IPS-15b (cell line): Measurements from ENCODE around the gene PRKCSH.

Source experiments
- H3K27me3 ChIP-seq: one replicate; pipeline ENCODE4 v1.6.1; 2013; ENCODE audit warnings: low read length; ENCODE audit not compliant: control insufficient read depth, insufficient read depth
- H3K36me3 ChIP-seq: one replicate; pipeline ENCODE4 v1.6.1; 2013; ENCODE audit warnings: low read length; ENCODE audit not compliant: control insufficient read depth, insufficient read depth
- H3K4me1 ChIP-seq: one replicate; pipeline ENCODE4 v1.6.1; 2013; ENCODE audit warnings: mild to moderate bottlenecking, low read length; ENCODE audit not compliant: control insufficient read depth, insufficient read depth
- H3K4me3 ChIP-seq: one replicate; pipeline ENCODE4 v1.5.1; 2013; ENCODE audit warnings: low read depth, low read length
- H3K9ac ChIP-seq: one replicate; pipeline ENCODE4 v1.6.1; 2013; ENCODE audit warnings: low read depth, mild to moderate bottlenecking, low read length
- H3K9me3 ChIP-seq: one replicate; pipeline ENCODE4 v1.6.1; 2013; ENCODE audit warnings: mild to moderate bottlenecking, low read length; ENCODE audit not compliant: control insufficient read depth, insufficient read depth

The PRKCSH gene

GRCh38 chr19:11435057-11435832 is at the start of gene PRKCSH, which contains the start of gene ODAD3:
Gene PRKCSH, plus strand, starts transcription at chr19:11435635. Its CDS starts 483 bp downstream, at chr19:11436118.
Gene ODAD3, minus strand, starts transcription at chr19:11435121. Its CDS starts 105 bp downstream, at chr19:11435016.
- peak within 1 kb of the TSS; percentile 87 for H3K9ac ChIP-seq
- H3K4me1 ChIP-seq: peaks cover 4% of the 10 kb centered on the region
- peaks cover 19% of the 10 kb centered on the region for H3K36me3 ChIP-seq
- no peaks in the 10 kb centered on the region for H3K27me3 ChIP-seq
- peak within 1 kb of the TSS; percentile 95 for H3K4me3 ChIP-seq
- no peaks in the 10 kb centered on the region for H3K9me3 ChIP-seq

DNA sequence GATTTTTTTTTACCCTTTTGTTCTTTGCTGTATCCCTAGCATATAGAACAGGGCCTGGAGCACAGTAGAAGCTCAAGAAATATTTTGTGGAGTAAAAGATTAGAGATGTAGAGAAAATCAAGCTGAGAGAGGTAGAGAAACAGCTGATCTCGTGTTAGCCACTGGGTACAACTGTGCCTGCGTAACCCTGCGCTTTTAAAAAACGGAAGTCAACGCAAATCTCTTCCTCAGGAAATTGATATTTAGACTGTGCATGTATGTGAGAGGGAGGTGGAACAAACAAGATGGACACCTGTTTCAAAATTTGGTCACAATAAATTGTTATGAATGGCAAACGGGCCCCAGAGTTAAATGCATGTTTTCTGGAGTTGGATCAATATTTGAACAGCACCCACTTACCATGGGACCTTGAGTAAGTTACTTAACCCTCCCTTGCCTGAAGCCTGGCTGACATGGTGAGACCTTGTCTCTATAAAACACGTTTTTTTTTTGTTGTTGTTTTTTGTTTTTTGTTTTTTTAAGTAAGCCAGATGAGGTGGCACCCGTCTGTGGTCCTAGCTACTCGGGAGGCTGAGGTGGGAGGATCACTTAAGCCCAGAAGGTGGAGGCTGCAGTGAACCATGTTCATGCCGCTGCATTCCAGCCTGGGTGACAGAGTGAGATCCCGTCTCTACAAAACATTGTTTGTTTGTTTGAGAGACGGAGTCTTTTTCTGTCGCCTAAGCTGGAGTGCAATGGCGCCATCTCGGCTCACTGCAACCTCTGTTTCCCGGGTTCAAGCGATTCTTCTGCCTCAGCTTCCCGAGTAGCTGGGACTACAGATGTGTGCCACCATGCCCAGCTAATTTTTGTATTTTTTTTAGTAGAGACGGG is 48.0 kb upstream of the PRKCSH start:
- H3K27me3 ChIP-seq: no peaks in the 10 kb centered on the region
- no peak overlapping the region for H3K9ac ChIP-seq
- no peak overlapping the region for H3K4me3 ChIP-seq
- H3K36me3 ChIP-seq: no peaks in the 10 kb centered on the region
- H3K4me1 ChIP-seq: no peaks in the 10 kb centered on the region
- no peaks in the 10 kb centered on the region for H3K9me3 ChIP-seq

GRCh38 chr19:11390359-11390758 is 45.1 kb upstream of the PRKCSH start:
- H3K27me3 ChIP-seq: no peaks in the 10 kb centered on the region

DNA sequence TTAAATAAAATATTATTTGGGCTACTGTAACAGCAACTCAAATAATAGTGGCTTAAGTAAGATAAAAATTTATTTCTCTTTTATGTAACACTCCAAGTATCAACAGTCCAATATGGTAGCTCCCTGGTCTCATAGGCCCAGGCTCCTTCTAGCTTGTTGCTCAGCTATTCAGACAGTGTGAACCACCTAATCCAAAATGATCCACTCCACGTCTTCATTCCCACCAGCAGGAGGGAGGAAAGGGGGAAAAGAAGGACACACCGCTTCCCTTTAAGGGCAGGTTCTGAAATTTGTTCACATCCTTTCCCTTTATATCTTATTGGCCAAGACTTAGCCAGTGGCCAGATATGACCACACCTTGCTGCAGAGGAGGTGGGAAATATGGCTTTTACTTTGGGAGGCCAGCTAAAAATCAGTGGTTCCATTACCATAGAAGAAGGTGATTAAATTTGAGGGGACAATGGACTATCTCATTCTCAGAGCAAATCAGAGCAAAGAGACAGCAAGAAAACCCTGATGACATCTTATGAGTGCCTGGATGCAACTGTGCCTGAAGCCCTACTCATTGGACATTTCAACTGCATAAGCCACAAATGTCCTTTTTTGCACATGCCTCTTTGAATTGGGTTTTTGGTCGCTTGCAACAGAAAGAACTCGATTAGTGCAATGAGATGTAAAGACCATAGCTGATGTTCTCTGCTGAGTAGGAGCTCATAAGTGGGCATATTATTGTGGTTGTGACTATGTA is 44.3 kb upstream of the PRKCSH start:
- Histone ChIP-seq H3K36me3 (no peaks in the 10 kb centered on the region), H3K9me3 (no peaks in the 10 kb centered on the region), H3K4me1 (peaks cover 4% of the 10 kb centered on the region), H3K4me3 (no peak overlapping the region), H3K27me3 (no peaks in the 10 kb centered on the region), H3K9ac (no peak overlapping the region)

More at GRCh38 chr19:11390359-11390758, 45.1 kb upstream of the PRKCSH start:
- Histone ChIP-seq H3K4me3 (no peak overlapping the region), H3K9ac (no peak overlapping the region), H3K36me3 (no peaks in the 10 kb centered on the region), H3K9me3 (no peaks in the 10 kb centered on the region), H3K4me1 (peaks cover 3% of the 10 kb centered on the region)

DNA sequence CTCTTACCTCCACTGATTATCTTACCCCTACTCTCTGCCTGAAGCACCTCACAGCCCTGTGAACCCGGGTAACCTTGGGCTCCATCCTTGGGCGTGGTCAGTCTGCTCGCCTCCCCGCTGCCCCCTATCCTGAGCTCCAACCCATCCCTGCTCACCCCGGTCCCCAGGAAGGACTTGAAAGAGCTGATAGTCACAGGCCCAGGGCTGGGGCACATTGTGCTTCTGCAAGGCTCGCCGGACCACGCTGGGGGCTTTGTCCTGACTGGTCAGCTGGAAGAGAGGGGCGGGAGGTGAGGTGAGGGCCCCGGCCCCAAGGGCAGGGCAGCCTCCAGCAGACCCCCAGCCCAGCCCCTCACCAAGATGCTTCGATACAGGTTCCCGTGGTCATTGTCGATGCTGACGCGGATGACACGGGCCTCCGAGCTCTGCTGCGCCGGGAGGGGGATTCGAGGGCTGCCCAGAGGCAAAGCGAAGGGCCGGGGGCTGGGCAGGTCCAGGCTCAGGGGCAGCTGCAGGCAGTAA is 38.3 kb upstream of the PRKCSH start:
- peaks cover 19% of the 10 kb centered on the region for H3K36me3 ChIP-seq
- H3K4me3 ChIP-seq: no peak overlapping the region
- H3K9ac ChIP-seq: no peak overlapping the region
- H3K9me3 ChIP-seq: no peaks in the 10 kb centered on the region
- H3K4me1 ChIP-seq: peaks cover 4% of the 10 kb centered on the region
- H3K27me3 ChIP-seq: no peaks in the 10 kb centered on the region

- Histone ChIP-seq H3K9ac (no peak overlapping the region), H3K4me3 (no peak overlapping the region), H3K4me1 (peaks cover 4% of the 10 kb centered on the region), H3K9me3 (no peaks in the 10 kb centered on the region), H3K27me3 (no peaks in the 10 kb centered on the region), H3K36me3 (peaks cover 20% of the 10 kb centered on the region)
These were observed 35.8 kb upstream of the PRKCSH start for GRCh38 chr19:11399667-11400066.

GRCh38 chr19:11400798-11401197 is 34.6 kb upstream of the PRKCSH start:
- H3K9ac ChIP-seq: no peak overlapping the region
- H3K4me3 ChIP-seq: no peak overlapping the region
- H3K27me3 ChIP-seq: no peaks in the 10 kb centered on the region
- peaks cover 20% of the 10 kb centered on the region for H3K36me3 ChIP-seq
- H3K4me1 ChIP-seq: no peaks in the 10 kb centered on the region
- H3K9me3 ChIP-seq: no peaks in the 10 kb centered on the region

DNA sequence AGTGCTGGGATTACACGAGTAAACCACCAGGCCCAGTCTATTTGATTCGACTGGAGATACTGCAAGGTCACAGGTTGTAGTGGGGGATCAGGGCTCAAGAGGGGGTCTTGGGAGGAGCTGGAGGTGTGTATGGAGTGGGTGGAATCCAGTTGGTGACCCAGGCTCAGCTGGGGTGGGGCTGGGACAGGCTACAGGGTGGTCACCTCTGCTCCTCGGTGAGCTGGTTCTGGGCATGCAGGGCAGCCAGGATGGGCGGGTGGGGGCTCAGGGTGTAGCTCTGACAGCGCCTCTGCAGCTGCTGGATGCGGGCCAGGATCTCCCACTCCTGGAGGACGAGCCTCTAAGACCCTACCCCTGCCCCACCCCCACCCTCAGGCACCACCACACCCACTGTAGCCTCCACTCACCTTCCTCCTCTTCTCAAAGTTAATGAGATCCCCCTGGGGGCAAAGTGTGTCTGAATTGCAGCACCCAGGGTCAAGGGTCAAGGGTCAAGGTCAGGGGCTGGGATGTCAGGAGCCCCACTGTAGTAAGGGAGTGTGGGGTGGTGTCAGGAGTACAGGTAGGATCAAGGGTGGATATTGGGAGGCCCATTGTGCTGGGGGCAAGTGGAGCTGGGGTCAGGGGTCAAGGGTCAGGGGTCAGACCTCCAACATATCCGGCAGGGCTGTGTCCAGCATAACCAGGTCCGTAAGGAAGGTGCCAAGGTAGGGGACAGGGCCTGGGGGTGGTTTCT is 33.5 kb upstream of the PRKCSH start:
- Histone ChIP-seq H3K36me3 (peaks cover 20% of the 10 kb centered on the region), H3K4me1 (no peaks in the 10 kb centered on the region), H3K9ac (no peak overlapping the region), H3K9me3 (no peaks in the 10 kb centered on the region), H3K27me3 (no peaks in the 10 kb centered on the region), H3K4me3 (no peak overlapping the region)

GRCh38 chr19:11404588-11405222 is 30.7 kb upstream of the PRKCSH start:
- Histone ChIP-seq H3K36me3 (peaks cover 11% of the 10 kb centered on the region), H3K4me3 (no peak overlapping the region), H3K4me1 (no peaks in the 10 kb centered on the region), H3K9me3 (no peaks in the 10 kb centered on the region), H3K27me3 (no peaks in the 10 kb centered on the region), H3K9ac (no peak overlapping the region)

GRCh38 chr19:11405846-11406643 is 29.4 kb upstream of the PRKCSH start:
- Histone ChIP-seq H3K4me3 (peak overlapping the region; percentile 52), H3K9ac (no peak overlapping the region), H3K9me3 (no peaks in the 10 kb centered on the region), H3K27me3 (no peaks in the 10 kb centered on the region), H3K4me1 (no peaks in the 10 kb centered on the region), H3K36me3 (peaks cover 5% of the 10 kb centered on the region)
